Measurements from ENCODE around the gene CCDC102A. TPM values are rescaled to one million over a fixed set of nuclear protein-coding genes. Genes with fewer than 3 reads are reported as not detected.

CCDC102A gene
- total RNA-seq, 1 experiment from 2014 or later: 8.1 TPM

- no peak overlapping the region for H3K4me2 ChIP-seq
- POLR2A ChIA-PET (ENCODE audit: unreplicated experiment): no interaction called here
- H3K9me2 ChIP-seq (ENCODE audit: insufficient read depth): no peaks in the 10 kb centered on the region
- H3K27ac ChIP-seq: no peak overlapping the region
- H3K4me1 ChIP-seq (replicated peaks; ENCODE audit: insufficient read depth): no peaks in the 10 kb centered on the region
- CTCF ChIA-PET: no interaction called here
- no TSS peak for BruUV-seq (replicated peaks)
- no peaks in the 10 kb centered on the region for H3F3A ChIP-seq (ENCODE audit: insufficient read depth, low read depth)
- no peak overlapping the region for H2AFZ ChIP-seq
- H3K9me3 ChIP-seq (ENCODE audit: insufficient read depth, low read depth): no peaks in the 10 kb centered on the region
- no peaks in the 10 kb centered on the region for H3K36me3 ChIP-seq (ENCODE audit: low read depth)
- intact Hi-C loops (cut with micrococcal nuclease; ENCODE audit: unreplicated experiment): loop anchor here (10.0 kb wide), 1 partner anchor 291 kb away; no protein-coding TSS in a partner anchor
- H3K79me2 ChIP-seq (ENCODE audit: low read depth): no peaks in the 10 kb centered on the region
- TF ChIP-seq EZH2 (IDR thresholded peaks at IDR 0.05; ENCODE audit: low read depth): no peak
- TF ChIP-seq, protein P1, sequence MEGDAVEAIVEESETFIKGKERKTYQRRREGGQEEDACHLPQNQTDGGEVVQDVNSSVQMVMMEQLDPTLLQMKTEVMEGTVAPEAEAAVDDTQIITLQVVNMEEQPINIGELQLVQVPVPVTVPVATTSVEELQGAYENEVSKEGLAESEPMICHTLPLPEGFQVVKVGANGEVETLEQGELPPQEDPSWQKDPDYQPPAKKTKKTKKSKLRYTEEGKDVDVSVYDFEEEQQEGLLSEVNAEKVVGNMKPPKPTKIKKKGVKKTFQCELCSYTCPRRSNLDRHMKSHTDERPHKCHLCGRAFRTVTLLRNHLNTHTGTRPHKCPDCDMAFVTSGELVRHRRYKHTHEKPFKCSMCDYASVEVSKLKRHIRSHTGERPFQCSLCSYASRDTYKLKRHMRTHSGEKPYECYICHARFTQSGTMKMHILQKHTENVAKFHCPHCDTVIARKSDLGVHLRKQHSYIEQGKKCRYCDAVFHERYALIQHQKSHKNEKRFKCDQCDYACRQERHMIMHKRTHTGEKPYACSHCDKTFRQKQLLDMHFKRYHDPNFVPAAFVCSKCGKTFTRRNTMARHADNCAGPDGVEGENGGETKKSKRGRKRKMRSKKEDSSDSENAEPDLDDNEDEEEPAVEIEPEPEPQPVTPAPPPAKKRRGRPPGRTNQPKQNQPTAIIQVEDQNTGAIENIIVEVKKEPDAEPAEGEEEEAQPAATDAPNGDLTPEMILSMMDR (conservative IDR thresholded peaks at IDR 0.05): no peak
- H3K4me3 ChIP-seq: no peak overlapping the region
- no peaks in the 10 kb centered on the region for H4K20me1 ChIP-seq (ENCODE audit: insufficient read depth)
- DNase-seq: no peak
- H3K27me3 ChIP-seq (ENCODE audit: insufficient read depth, low read depth): peaks cover 15% of the 10 kb centered on the region; the same call in 1 of the 2 replicates
Observed at GRCh38 chr16:57574086-57574485, 37.7 kb upstream of the CCDC102A start.

DNA sequence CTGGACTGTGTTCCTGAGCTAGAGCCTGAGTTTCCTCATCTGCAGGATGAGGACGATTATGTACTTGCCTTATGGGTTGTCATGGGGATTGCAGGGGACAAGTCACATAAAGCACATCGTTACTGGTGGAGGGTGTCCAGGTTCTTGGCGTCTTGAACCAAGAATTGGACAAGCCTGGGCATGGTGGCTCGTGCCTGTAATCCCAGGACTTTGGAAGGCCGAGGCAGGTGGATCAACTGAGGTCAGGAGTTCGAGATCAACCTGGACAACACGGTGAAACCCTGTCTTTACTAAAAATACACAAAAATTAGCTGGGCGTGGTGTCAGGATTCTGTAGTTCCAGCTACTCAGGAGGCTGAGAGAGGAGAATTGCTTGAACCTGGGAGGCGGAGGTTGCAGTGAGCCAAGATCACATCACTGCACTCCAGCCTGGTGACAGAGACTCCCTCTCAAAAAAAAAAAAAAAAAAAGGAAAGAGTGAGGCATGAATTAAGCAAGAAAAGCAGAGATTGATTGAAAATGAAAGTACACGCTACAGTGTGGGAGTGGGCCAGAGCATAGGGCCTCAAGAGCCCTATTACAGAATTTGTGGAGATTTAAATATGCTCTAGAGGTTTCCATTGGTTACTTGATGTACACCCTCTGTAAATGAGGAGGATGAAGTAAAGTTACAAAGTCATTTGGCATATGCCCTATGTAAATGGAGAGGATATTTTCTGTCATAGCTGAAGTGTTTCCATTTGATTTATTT, 36.8 kb upstream of the CCDC102A start:
- Histone ChIP-seq H3K27ac (no peak overlapping the region), H2AFZ (no peak overlapping the region), H3K27me3 (ENCODE audit: insufficient read depth, low read depth) (peaks cover 15% of the 10 kb centered on the region; the same call in 1 of the 2 replicates), H3F3A (ENCODE audit: insufficient read depth, low read depth) (no peaks in the 10 kb centered on the region), H3K4me1 (replicated peaks; ENCODE audit: insufficient read depth) (no peaks in the 10 kb centered on the region), H4K20me1 (ENCODE audit: insufficient read depth) (no peaks in the 10 kb centered on the region), H3K4me2 (no peak overlapping the region), H3K79me2 (ENCODE audit: low read depth) (no peaks in the 10 kb centered on the region), H3K9me3 (ENCODE audit: insufficient read depth, low read depth) (no peaks in the 10 kb centered on the region), H3K4me3 (no peak overlapping the region), H3K36me3 (ENCODE audit: low read depth) (no peaks in the 10 kb centered on the region), H3K9me2 (ENCODE audit: insufficient read depth) (no peaks in the 10 kb centered on the region)
- intact Hi-C loops (cut with micrococcal nuclease; ENCODE audit: unreplicated experiment): loop anchor here (10.0 kb wide), 1 partner anchor 292 kb away; no protein-coding TSS in a partner anchor
- no TSS peak for BruUV-seq (replicated peaks)
- ChIA-PET CTCF (interaction anchor here (0.6 to 0.7 kb wide), 2 partner anchors 297 to 749 kb away, joined by 4 to 7 read pairs; no protein-coding TSS in a partner anchor), POLR2A (ENCODE audit: unreplicated experiment) (no interaction called here)
- TF ChIP-seq, protein P1 (conservative IDR thresholded peaks at IDR 0.05): no peak
- TF ChIP-seq EZH2 (IDR thresholded peaks at IDR 0.05; ENCODE audit: low read depth): no peak
- DNase-seq: no peak

DNA sequence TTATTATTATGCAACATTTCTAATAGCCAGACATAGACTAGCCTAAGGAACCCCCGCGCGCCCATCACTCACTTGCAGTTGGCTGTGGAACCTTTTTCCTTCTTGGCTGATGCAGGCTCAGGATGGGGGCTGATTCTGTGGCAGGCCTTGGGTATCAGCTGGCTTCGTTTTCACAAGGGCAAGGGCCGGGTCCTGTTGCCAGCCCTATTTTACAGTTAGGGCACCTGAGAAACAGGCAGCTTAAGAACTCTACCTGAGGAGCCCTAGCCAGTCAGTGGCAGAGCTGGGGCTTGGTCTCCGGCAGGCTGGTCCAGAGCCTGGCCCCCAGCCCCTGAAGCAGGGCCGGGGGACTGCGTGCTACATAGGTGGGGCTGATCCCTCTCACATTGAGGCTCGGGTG, 34.7 kb upstream of the CCDC102A start:
- no peaks in the 10 kb centered on the region for H3K79me2 ChIP-seq (ENCODE audit: low read depth)
- H3K27me3 ChIP-seq (ENCODE audit: insufficient read depth, low read depth): peaks cover 15% of the 10 kb centered on the region; the same call in 1 of the 2 replicates
- intact Hi-C loops (cut with micrococcal nuclease; ENCODE audit: unreplicated experiment): loop anchor here (10.0 kb wide), 1 partner anchor 294 kb away; no protein-coding TSS in a partner anchor
- H3K4me2 ChIP-seq: no peak overlapping the region
- DNase-seq: no peak
- no peaks in the 10 kb centered on the region for H4K20me1 ChIP-seq (ENCODE audit: insufficient read depth)
- H3K36me3 ChIP-seq (ENCODE audit: low read depth): no peaks in the 10 kb centered on the region
- ChIA-PET POLR2A (ENCODE audit: unreplicated experiment) (no interaction called here), CTCF (no interaction called here)
- H2AFZ ChIP-seq: no peak overlapping the region
- no peaks in the 10 kb centered on the region for H3K9me3 ChIP-seq (ENCODE audit: insufficient read depth, low read depth)
- H3K27ac ChIP-seq: no peak overlapping the region
- no TSS peak for BruUV-seq (replicated peaks)
- no peak for TF ChIP-seq EZH2 (IDR thresholded peaks at IDR 0.05; ENCODE audit: low read depth)
- TF ChIP-seq, protein P1 (conservative IDR thresholded peaks at IDR 0.05): no peak
- H3K9me2 ChIP-seq (ENCODE audit: insufficient read depth): no peaks in the 10 kb centered on the region
- no peaks in the 10 kb centered on the region for H3K4me1 ChIP-seq (replicated peaks; ENCODE audit: insufficient read depth)
- no peaks in the 10 kb centered on the region for H3F3A ChIP-seq (ENCODE audit: insufficient read depth, low read depth)
- no peak overlapping the region for H3K4me3 ChIP-seq
